ENCODE results near the gene IGSF9B.

The IGSF9B gene

DNA sequence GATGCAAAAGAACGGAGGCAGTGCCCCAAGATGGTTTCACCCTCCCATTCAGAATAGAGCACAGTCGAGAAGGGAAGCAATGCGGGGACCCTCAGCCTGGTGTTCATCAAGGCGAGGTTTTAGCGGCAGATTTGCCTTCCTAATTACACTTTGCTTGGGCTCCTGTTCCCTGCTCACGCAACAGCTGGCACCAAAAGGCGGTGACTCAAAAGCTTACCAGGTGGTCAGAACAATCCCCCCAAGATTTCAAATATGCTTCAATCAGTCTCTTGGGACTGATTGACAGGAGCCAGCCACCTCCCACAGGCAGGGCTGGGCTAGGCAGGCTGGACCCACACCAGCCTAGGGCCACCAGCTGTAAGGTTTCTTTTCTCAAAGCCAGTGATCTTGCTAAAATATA, 14.2 kb downstream of the IGSF9B start:
- no peak overlapping the region for H3K4me3 ChIP-seq (ENCODE audit: low read length)
- TF ChIP-seq ZNF274 (IDR thresholded peaks at IDR 0.05; ENCODE audit: low read depth, low read length), result no peak

- TF ChIP-seq ZNF274 (IDR thresholded peaks at IDR 0.05; ENCODE audit: low read depth, low read length), result no peak
- H3K4me3 ChIP-seq (ENCODE audit: low read length), result no peak overlapping the region
Measured at GRCh38 chr11:133941546-133941945, 15.2 kb downstream of the IGSF9B start.

DNA sequence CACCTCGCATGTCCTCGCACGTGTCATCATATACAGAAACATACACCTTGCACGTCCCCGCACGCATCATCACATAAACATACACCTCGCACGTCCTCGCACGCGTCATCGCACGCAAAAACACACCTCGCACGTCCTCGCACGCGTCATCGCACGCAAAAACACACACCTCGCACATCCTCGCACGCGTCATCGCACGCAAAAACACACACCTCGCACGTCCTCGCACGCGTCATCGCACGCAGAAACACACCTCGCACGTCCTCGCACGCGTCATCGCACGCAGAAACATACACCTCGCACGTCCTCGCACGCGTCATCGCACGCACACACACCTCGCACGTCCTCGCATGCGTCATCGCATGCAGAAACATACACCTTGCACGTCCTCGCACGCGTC, 16.7 kb downstream of the IGSF9B start:
- H3K4me3 ChIP-seq (ENCODE audit: low read length), result no peak overlapping the region
- TF ChIP-seq ZNF274 (IDR thresholded peaks at IDR 0.05; ENCODE audit: low read depth, low read length), result no peak

DNA sequence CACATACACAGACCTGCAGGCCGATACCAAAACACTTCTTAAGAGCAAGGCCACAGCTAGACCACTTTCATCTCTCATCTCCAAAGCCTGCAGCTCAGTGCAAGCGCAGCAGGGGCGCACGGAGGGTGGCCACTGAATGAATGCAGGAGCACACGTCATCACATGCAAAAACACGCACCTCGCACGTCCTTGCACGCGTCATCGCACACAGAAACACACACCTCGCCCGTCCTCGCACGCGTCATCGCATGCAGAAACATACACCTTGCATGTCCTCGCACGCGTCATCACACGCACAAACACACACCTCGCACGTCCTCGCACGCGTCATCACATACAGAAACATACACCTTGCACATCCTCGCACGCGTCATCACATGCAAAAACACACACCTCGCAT, 17.2 kb downstream of the IGSF9B start:
- no peak for TF ChIP-seq ZNF274 (IDR thresholded peaks at IDR 0.05; ENCODE audit: low read depth, low read length)
- H3K4me3 ChIP-seq (ENCODE audit: low read length), result no peak overlapping the region

- no peak for TF ChIP-seq ZNF274 (IDR thresholded peaks at IDR 0.05; ENCODE audit: low read depth, low read length)
- H3K4me3 ChIP-seq (ENCODE audit: low read length), result no peak overlapping the region
Measured at GRCh38 chr11:133938166-133938565, 18.6 kb downstream of the IGSF9B start.

GRCh38 chr11:133937468-133937867, 19.3 kb downstream of the IGSF9B start:
- TF ChIP-seq ZNF274 (IDR thresholded peaks at IDR 0.05; ENCODE audit: low read depth, low read length), result no peak
- H3K4me3 ChIP-seq (ENCODE audit: low read length), result no peak overlapping the region

GRCh38 chr11:133937015-133937414, 19.8 kb downstream of the IGSF9B start:
- TF ChIP-seq ZNF274 (IDR thresholded peaks at IDR 0.05; ENCODE audit: low read depth, low read length), result no peak

GRCh38 chr11:133936592-133936991, 20.2 kb downstream of the IGSF9B start:
- H3K4me3 ChIP-seq (ENCODE audit: low read length), result no peak overlapping the region
- no peak for TF ChIP-seq ZNF274 (IDR thresholded peaks at IDR 0.05; ENCODE audit: low read depth, low read length)

More at GRCh38 chr11:133937015-133937414, 19.8 kb downstream of the IGSF9B start:
- no peak overlapping the region for H3K4me3 ChIP-seq (ENCODE audit: low read length)

DNA sequence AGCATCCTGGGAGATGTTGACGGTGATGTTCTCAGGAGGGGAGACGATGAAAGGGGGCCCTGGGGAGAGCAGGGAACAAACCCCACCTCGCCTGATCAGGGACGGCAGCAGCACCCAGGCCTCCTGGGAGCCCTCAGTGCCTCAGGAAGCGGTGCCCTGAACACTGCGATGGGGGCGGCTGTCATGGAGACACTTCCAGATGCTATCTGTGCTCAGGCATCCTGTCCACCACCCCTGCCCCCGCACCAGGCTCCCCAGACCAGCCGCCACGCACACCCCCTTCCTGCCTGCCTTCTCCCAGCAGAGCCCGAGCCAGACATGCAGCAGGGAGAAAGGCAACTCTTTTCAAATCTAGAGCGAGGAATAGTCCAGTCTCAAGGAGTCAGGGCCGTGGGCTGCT, 20.6 kb downstream of the IGSF9B start:
- TF ChIP-seq ZNF274 (IDR thresholded peaks at IDR 0.05; ENCODE audit: low read depth, low read length), result no peak
- H3K4me3 ChIP-seq (ENCODE audit: low read length), result no peak overlapping the region

GRCh38 chr11:133935551-133935910, 21.2 kb downstream of the IGSF9B start:
- TF ChIP-seq ZNF274 (IDR thresholded peaks at IDR 0.05; ENCODE audit: low read depth, low read length), result no peak
- no peak overlapping the region for H3K4me3 ChIP-seq (ENCODE audit: low read length)

GRCh38 chr11:133934599-133935550, 21.9 kb downstream of the IGSF9B start:
- TF ChIP-seq ZNF274 (IDR thresholded peaks at IDR 0.05; ENCODE audit: low read depth, low read length), result no peak
- no peak overlapping the region for H3K4me3 ChIP-seq (ENCODE audit: low read length)

DNA sequence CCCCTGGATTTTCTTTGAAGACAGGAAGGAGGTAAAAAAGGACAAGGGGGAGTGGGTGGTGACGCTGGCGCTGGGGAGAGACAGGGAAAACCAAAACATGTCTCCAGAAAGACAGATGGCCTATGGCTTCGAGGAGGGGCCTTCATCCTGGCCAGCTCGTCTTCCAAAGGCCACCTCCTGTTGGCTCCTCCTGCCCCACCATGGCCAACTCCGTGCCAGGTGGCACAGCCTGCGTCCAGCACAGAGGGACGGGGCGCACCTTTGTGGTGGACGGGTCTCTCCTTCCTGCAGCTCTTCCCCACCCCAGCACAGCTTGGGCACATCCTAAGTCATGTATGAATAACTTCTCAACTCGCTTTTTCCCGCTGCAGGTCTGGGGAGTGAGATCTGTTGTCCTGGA, 22.7 kb downstream of the IGSF9B start:
- no peak overlapping the region for H3K4me3 ChIP-seq (ENCODE audit: low read length)
- TF ChIP-seq ZNF274 (IDR thresholded peaks at IDR 0.05; ENCODE audit: low read depth, low read length), result no peak

DNA sequence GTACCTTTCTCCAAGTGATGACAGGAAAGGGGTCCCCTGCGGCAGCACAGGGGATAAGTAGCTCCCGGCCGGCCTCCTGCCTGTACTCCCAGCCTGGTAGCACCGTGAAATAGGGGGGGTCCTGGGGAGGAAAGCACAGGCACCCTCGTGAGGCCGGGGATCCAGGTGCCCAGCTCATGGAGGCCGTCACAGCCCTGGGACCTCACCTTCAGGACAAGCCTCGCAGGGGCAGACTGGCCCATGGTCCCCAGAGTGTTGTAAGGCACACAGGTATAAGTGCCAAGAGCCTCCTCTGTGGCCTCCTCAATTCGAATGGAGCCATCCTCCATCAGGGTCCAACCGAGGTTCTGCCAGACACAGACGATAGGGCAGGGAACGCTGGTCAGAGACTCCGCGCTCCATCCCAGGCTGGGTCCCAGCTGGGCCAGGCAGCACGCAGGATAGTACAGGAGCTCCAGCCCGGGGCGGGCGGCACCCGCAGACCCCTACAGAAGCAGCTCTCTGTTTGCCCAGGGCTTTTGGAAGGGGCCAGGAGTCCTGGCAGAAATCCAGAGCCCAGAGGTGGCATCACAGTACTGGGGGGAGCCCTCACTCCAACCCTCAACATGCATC, 25.2 kb downstream of the IGSF9B start:
- no peak overlapping the region for H3K4me3 ChIP-seq (ENCODE audit: low read length)
- TF ChIP-seq ZNF274 (IDR thresholded peaks at IDR 0.05; ENCODE audit: low read depth, low read length), result no peak

- H3K4me3 ChIP-seq (ENCODE audit: low read length), result no peak overlapping the region
- no peak for TF ChIP-seq ZNF274 (IDR thresholded peaks at IDR 0.05; ENCODE audit: low read depth, low read length)
Measured at GRCh38 chr11:133930767-133931448, 25.9 kb downstream of the IGSF9B start.
